HG02610 (cell line): ENCODE measurements around the gene NXPH3.

Source experiments
- ATAC-seq: cut with Tn5 transposase; IDR thresholded peaks from one replicate; pipeline ENCODE4 v1.9.1; 2021; ENCODE audit warnings: mild to moderate bottlenecking, moderate library complexity; ENCODE audit not compliant: unreplicated experiment

The NXPH3 gene

GRCh38 chr17:49618028-49618611 is 42.4 kb downstream of the NXPH3 start:
- ATAC-seq, result no peak

GRCh38 chr17:49621420-49621819 is 45.7 kb downstream of the NXPH3 start:
- no peak for ATAC-seq

GRCh38 chr17:49621946-49622529 is 46.4 kb downstream of the NXPH3 start:
- no peak for ATAC-seq

- ATAC-seq, result no peak
Measured at GRCh38 chr17:49624896-49625295, 49.2 kb downstream of the NXPH3 start.

GRCh38 chr17:49629447-49629846 is 53.8 kb downstream of the NXPH3 start:
- no peak for ATAC-seq

GRCh38 chr17:49630113-49630900 is 54.6 kb downstream of the NXPH3 start:
- no peak for ATAC-seq

GRCh38 chr17:49631496-49631895 is 55.8 kb downstream of the NXPH3 start:
- no peak for ATAC-seq
